ENCODE results near the gene AGBL5.

The AGBL5 gene

GRCh38 chr2:27050996-27051901, at the start of gene AGBL5:
Gene AGBL5, plus strand, starts transcription at chr2:27051668. Its CDS starts 1,291 bp downstream, at chr2:27052959.
- peak; percentile 100 for DNase-seq (ENCODE audit: low spot score)

GRCh38 chr2:27001950-27002349, 49.5 kb upstream of the AGBL5 start:
- DNase-seq (ENCODE audit: low spot score) = no peak

- no peak for DNase-seq (ENCODE audit: low spot score)
These were observed 48.5 kb upstream of the AGBL5 start for GRCh38 chr2:27003007-27003406.

- no peak for DNase-seq (ENCODE audit: low spot score)
These were observed 47.6 kb upstream of the AGBL5 start for GRCh38 chr2:27003857-27004256.

- no peak for DNase-seq (ENCODE audit: low spot score)
These were observed 44.7 kb upstream of the AGBL5 start for GRCh38 chr2:27006602-27007415.

- DNase-seq (ENCODE audit: low spot score) = no peak
These were observed 43.8 kb upstream of the AGBL5 start for GRCh38 chr2:27007416-27008374.

- DNase-seq (ENCODE audit: low spot score) = no peak
These were observed 42.8 kb upstream of the AGBL5 start for GRCh38 chr2:27008678-27009077.

- no peak for DNase-seq (ENCODE audit: low spot score)
These were observed 42.4 kb upstream of the AGBL5 start for GRCh38 chr2:27009083-27009482.

- DNase-seq (ENCODE audit: low spot score) = no peak
These were observed 41.8 kb upstream of the AGBL5 start for GRCh38 chr2:27009716-27010115.

- no peak for DNase-seq (ENCODE audit: low spot score)
These were observed 41.3 kb upstream of the AGBL5 start for GRCh38 chr2:27010139-27010538.

- no peak for DNase-seq (ENCODE audit: low spot score)
These were observed 37.7 kb upstream of the AGBL5 start for GRCh38 chr2:27013738-27014137.

- no peak for DNase-seq (ENCODE audit: low spot score)
These were observed 36.6 kb upstream of the AGBL5 start for GRCh38 chr2:27014771-27015433.

GRCh38 chr2:27016801-27017325, 34.6 kb upstream of the AGBL5 start:
- DNase-seq (ENCODE audit: low spot score) = peak; percentile 68

GRCh38 chr2:27018142-27018541, 33.3 kb upstream of the AGBL5 start:
- no peak for DNase-seq (ENCODE audit: low spot score)

- no peak for DNase-seq (ENCODE audit: low spot score)
These were observed 32.0 kb upstream of the AGBL5 start for GRCh38 chr2:27019459-27019858.

- no peak for DNase-seq (ENCODE audit: low spot score)
These were observed 31.3 kb upstream of the AGBL5 start for GRCh38 chr2:27019931-27020855.

- DNase-seq (ENCODE audit: low spot score) = no peak
These were observed 30.0 kb upstream of the AGBL5 start for GRCh38 chr2:27021253-27022049.

GRCh38 chr2:27023740-27024139, 27.7 kb upstream of the AGBL5 start:
- DNase-seq (ENCODE audit: low spot score) = no peak

GRCh38 chr2:27024188-27024587, 27.3 kb upstream of the AGBL5 start:
- no peak for DNase-seq (ENCODE audit: low spot score)

All from hepatic stellate cell (primary cell).